HEK293 (cell line): ENCODE measurements around the gene PRF1.

Experiments used
- FEZF1 ChIP-seq: fragments of 450-650 bp; formaldehyde crosslinking; IDR thresholded peaks from 2 replicates; pipeline ENCODE4 v1.5.1; 2016; ENCODE audit warnings: missing biosample characterization, missing genetic modification characterization
- PRDM1 ChIP-seq: fragments of 450-650 bp; formaldehyde crosslinking; IDR thresholded peaks from 2 replicates; pipeline ENCODE4; 2016; ENCODE audit warnings: missing biosample characterization, missing genetic modification characterization
- ZBTB7A ChIP-seq: fragments of 450-650 bp; formaldehyde crosslinking; IDR thresholded peaks from 2 replicates; pipeline ENCODE4 v1.5.1; 2016; ENCODE audit warnings: low read depth, missing biosample characterization, missing genetic modification characterization
- TF ChIP-seq, protein P1 (sequence below): fragments of 450-650 bp; formaldehyde crosslinking; IDR thresholded peaks from 2 replicates; pipeline ENCODE4 v1.5.1; 2016; ENCODE audit warnings: missing biosample characterization, missing genetic modification characterization
- TF ChIP-seq, protein P2 (sequence below): fragments of 450-650 bp; formaldehyde crosslinking; IDR thresholded peaks from 2 replicates; pipeline ENCODE4 v1.5.1; 2016; ENCODE audit warnings: missing biosample characterization, missing genetic modification characterization
- TF ChIP-seq, protein P3 (sequence below): fragments of 450-650 bp; formaldehyde crosslinking; IDR thresholded peaks from 2 replicates; pipeline ENCODE4 v1.5.1; 2016; ENCODE audit warnings: missing biosample characterization, missing genetic modification characterization, low read depth

DNA sequence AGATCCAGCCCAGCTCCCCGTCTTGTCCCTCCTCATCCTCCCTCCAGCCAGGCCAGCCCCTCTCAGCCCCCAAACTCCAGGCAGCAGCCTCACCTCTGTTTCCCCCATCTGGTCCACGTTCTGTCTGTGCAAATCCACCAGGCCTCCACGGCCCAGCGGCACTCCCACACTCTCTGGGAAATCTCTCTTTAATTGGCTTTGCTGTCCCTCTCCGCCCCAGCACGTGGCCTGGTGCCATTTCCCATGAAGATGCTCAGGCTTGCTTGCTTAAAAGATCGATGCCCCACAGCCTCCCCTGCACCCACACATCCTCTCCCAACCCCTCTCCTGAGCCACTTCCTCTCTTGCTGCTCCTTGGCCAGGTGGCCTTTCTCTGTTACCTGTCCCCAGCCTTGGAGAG lies 39.3 kb downstream of the PRF1 start:
- TF ChIP-seq, protein P1, sequence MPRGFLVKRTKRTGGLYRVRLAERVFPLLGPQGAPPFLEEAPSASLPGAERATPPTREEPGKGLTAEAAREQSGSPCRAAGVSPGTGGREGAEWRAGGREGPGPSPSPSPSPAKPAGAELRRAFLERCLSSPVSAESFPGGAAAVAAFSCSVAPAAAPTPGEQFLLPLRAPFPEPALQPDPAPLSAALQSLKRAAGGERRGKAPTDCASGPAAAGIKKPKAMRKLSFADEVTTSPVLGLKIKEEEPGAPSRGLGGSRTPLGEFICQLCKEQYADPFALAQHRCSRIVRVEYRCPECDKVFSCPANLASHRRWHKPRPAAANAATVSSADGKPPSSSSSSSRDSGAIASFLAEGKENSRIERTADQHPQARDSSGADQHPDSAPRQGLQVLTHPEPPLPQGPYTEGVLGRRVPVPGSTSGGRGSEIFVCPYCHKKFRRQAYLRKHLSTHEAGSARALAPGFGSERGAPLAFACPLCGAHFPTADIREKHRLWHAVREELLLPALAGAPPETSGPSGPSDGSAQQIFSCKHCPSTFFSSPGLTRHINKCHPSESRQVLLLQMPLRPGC (tag by site-specific recombination): no peak
- TF ChIP-seq ZBTB7A (no peak), FEZF1 (tag by site-specific recombination) (no peak), PRDM1 (no peak)
- TF ChIP-seq, protein P2, sequence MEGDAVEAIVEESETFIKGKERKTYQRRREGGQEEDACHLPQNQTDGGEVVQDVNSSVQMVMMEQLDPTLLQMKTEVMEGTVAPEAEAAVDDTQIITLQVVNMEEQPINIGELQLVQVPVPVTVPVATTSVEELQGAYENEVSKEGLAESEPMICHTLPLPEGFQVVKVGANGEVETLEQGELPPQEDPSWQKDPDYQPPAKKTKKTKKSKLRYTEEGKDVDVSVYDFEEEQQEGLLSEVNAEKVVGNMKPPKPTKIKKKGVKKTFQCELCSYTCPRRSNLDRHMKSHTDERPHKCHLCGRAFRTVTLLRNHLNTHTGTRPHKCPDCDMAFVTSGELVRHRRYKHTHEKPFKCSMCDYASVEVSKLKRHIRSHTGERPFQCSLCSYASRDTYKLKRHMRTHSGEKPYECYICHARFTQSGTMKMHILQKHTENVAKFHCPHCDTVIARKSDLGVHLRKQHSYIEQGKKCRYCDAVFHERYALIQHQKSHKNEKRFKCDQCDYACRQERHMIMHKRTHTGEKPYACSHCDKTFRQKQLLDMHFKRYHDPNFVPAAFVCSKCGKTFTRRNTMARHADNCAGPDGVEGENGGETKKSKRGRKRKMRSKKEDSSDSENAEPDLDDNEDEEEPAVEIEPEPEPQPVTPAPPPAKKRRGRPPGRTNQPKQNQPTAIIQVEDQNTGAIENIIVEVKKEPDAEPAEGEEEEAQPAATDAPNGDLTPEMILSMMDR (tag by site-specific recombination): no peak
- TF ChIP-seq, protein P3, sequence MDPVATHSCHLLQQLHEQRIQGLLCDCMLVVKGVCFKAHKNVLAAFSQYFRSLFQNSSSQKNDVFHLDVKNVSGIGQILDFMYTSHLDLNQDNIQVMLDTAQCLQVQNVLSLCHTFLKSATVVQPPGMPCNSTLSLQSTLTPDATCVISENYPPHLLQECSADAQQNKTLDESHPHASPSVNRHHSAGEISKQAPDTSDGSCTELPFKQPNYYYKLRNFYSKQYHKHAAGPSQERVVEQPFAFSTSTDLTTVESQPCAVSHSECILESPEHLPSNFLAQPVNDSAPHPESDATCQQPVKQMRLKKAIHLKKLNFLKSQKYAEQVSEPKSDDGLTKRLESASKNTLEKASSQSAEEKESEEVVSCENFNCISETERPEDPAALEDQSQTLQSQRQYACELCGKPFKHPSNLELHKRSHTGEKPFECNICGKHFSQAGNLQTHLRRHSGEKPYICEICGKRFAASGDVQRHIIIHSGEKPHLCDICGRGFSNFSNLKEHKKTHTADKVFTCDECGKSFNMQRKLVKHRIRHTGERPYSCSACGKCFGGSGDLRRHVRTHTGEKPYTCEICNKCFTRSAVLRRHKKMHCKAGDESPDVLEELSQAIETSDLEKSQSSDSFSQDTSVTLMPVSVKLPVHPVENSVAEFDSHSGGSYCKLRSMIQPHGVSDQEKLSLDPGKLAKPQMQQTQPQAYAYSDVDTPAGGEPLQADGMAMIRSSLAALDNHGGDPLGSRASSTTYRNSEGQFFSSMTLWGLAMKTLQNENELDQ: no peak
